GM18508 (cell line): ENCODE data around the gene HDHD2.

Experiments used
- ATAC-seq: cut with Tn5 transposase; IDR thresholded peaks from one replicate; pipeline ENCODE4 v1.9.1; 2021; ENCODE audit warnings: moderate number of reproducible peaks; ENCODE audit not compliant: insufficient read depth, unreplicated experiment

The HDHD2 gene

GRCh38 chr18:47075098-47075883 lies 75.0 kb downstream of the HDHD2 start:
- no peak for ATAC-seq

DNA sequence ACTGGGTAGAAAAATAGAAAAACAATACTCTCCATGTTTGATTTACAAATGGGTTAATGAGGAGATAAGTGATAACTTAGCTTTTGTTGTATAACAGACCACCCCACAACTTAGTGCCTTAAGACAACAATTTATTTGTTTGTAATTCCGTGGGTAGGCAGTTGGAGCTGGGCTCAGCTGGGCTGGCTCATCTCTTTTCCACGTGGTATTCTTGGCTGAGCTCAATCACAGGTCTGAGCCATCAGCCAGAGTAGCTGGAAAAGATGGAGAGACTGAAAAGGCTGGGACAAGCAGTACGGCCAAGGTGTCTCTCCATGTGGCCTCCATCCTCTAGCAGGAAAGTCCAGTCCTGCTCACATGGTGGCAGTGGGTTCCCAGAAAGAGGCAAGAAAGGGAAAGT lies 82.7 kb downstream of the HDHD2 start:
- ATAC-seq, result no peak

DNA sequence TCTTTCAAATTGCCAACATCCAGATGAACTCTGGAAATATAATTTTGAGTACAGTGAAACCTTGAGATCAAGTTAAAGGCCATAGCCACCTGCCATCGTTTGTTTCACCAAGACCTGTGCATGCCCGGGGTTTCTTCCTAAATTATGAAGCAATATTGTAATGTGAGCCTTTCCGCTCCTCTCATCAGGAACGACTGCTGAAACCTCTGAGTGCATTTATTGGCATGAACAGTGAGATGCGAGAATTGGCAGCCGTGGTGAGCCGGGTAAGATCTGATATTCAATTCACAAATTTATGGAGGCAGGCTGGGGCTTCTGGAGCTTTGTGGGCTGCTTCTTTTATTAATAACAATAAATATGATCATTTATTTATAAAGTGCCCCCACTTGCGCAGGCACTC lies 87.2 kb downstream of the HDHD2 start:
- no peak for ATAC-seq

DNA sequence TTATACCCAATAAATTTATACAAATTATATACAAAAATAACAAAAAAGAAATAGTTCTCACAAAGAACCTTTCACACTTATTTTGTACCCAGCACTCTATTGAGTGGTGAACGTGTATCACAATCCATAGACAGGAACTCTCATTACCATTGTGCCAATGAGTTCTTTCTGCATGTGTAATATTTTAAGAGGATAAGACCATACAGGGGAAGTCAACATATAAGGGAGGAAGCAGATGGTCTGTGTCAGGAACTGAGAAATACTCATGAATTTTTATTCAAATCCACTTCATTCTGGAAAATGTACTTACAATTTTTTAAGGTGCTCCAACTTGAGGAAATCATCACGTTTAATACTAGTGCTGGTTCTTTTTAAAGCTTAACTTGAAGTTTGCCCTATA lies 87.8 kb downstream of the HDHD2 start:
- no peak for ATAC-seq
